Esophagus muscularis mucosa (tissue), 4 donors: ENCODE data around the gene CCNY. TPM values are rescaled to one million over a fixed set of nuclear protein-coding genes. Genes with fewer than 3 reads are reported as not detected.
"Not testable (repeated sequence)": the region's sequence is repeated elsewhere in the genome, so short reads cannot be mapped to it uniquely, and the experiment has no call there.

Source experiments
- DNase-seq: peaks from one replicate; pipeline ENCODE4 v3.0.0-alpha.2; 2017; ENCODE audit errors: extremely low spot score
- H3K27ac ChIP-seq, 4 donors: fragments of 200-600 bp; sonication (generic); replicated peaks in 1 of 4; 1 replicate in 3 of 4; 2 replicates in 1 of 4; pipeline ENCODE4 v1.5.1; 2016 to 2019; ENCODE audit warnings: mild to moderate bottlenecking in 1 of 4
- H3K27me3 ChIP-seq, 4 donors: fragments of 200-600 bp; sonication (generic); one replicate each; pipeline versions ENCODE4 v1.5.1 to v1.6.0; 2016 to 2019
- H3K36me3 ChIP-seq, 4 donors: fragments of 200-600 bp; sonication (generic); one replicate each; pipeline ENCODE4 v1.5.1; 2016 to 2019
- H3K4me1 ChIP-seq, 4 donors: fragments of 200-600 bp; sonication (generic); one replicate each; pipeline ENCODE4 v1.5.1; 2016 to 2019
- H3K4me3 ChIP-seq, 4 donors: fragments of 200-600 bp; sonication (generic); 1 replicate in 2 of 4; 2 replicates in 2 of 4; pipeline ENCODE4 v1.5.1; 2016 to 2019; ENCODE audit warnings: mild to moderate bottlenecking in 4 of 4, moderate library complexity in 1 of 4
- H3K9me3 ChIP-seq, 4 donors: fragments of 200-600 bp; sonication (generic); 1 replicate in 3 of 4; 2 replicates in 1 of 4; pipeline ENCODE4 v1.5.1; 2016 to 2019
- EP300 ChIP-seq: sonication (generic); formaldehyde crosslinking; IDR thresholded peaks from one replicate; pipeline ENCODE4 v1.6.1; 2017; ENCODE audit warnings: antibody characterized with exemption
- POLR2A ChIP-seq: fragments of 450-650 bp; IDR thresholded peaks from one replicate; pipeline ENCODE4 v1.6.1; 2017; ENCODE audit warnings: antibody characterized with exemption, moderate library complexity, mild to moderate bottlenecking, low read depth
- POLR2AphosphoS5 ChIP-seq, 2 donors: sonication (generic); formaldehyde crosslinking; IDR thresholded peaks; one replicate each; pipeline ENCODE4 v1.6.1; 2017; ENCODE audit warnings: antibody characterized with exemption in 2 of 2
- WGBS: methylation state at CpG from one replicate; pipeline ENCODE4 v1.1.5; 2018; 5-methylcytosine and 5-hydroxymethylcytosine counted together
- intact Hi-C: fragments of 100-400 bp; cut with DNase I; formaldehyde crosslinking; loops from one replicate; pipeline ENCODE4 v1.15.1; 2023
- total RNA-seq, 4 donors: library from RNA; depleted of rRNA; stranded (reverse); fragments of >200 nt; gene quantifications; one replicate each; pipeline versions ENCODE4 v1.1.0 to v1.2.1, GENCODE V29; 2016
- TF ChIP-seq, protein P1 (sequence below), 3 experiments: fragments of 200-600 bp in 2 of 3; fragments of 450-650 bp in 1 of 3; sonication (generic) in 2 of 3; IDR thresholded peaks; one replicate each; pipeline ENCODE4 v1.5.1; 2017 to 2019; ENCODE audit warnings: antibody characterized with exemption in 3 of 3, mild to moderate bottlenecking in 2 of 3, moderate library complexity in 1 of 3

The CCNY gene
- total RNA-seq, 4 donors from 2014 or later: 36.6 to 53.5 (median 47.0) TPM

DNA sequence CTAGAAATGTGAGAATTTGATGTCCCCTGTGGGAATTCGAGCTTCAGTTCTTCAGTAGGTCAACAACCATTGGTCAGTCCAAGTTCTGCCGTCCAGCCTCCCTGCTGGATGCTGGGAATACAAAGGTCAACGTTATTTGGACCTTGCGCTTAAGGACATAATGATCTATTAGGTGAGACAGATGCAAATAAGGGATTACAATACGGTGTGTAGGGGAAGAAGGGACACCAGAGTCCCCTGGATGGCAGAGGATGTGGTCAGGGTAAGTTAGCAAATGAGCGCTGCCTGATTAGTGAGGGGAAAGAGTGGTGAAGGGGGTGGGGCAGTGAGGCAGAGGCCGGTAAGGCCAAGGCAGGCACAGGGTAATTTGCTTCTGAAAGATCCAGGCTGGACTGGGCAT lies 16.2 kb downstream of the CCNY start:
- WGBS: 82% methylated on average over 7 of the region's 7 CpGs
- Histone ChIP-seq H3K36me3 (no peaks in the 10 kb centered on the region), H3K27ac (no peak overlapping the region)

DNA sequence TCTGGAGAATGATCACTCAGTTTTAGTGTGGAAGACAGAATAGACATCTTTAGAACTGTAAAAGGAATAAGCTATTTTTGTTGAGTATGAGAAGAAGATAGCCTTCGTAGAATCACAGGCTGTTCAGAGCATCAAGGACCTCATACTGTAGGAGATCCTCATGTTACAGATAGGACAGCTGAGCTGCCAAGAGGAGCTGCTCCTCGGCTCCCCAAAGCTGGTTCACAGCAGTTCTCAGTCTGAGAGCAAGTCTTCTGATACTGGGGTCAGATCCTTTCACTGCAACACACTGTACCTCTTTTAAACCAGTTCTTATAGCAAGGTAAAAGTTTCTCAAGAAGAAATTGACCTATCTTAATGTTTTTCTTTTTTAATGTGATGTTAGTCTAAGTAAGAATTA lies 17.1 kb downstream of the CCNY start:
- intact Hi-C loops: no loop called here
- Histone ChIP-seq H3K4me1 (peaks cover 64 to 93% (median 80%) of the 10 kb centered on the region in 4 donors), H3K4me3 (no peak overlapping the region), H3K27me3 (no peaks in the 10 kb centered on the region), H3K9me3 (no peaks in the 10 kb centered on the region), H3K36me3 (no peaks in the 10 kb centered on the region), H3K27ac (no peak overlapping the region)
- no peak for DNase-seq
- no peak for TF ChIP-seq POLR2AphosphoS5 (IDR thresholded peaks at IDR 0.05)
- TF ChIP-seq EP300: no peak
- TF ChIP-seq, protein P1, sequence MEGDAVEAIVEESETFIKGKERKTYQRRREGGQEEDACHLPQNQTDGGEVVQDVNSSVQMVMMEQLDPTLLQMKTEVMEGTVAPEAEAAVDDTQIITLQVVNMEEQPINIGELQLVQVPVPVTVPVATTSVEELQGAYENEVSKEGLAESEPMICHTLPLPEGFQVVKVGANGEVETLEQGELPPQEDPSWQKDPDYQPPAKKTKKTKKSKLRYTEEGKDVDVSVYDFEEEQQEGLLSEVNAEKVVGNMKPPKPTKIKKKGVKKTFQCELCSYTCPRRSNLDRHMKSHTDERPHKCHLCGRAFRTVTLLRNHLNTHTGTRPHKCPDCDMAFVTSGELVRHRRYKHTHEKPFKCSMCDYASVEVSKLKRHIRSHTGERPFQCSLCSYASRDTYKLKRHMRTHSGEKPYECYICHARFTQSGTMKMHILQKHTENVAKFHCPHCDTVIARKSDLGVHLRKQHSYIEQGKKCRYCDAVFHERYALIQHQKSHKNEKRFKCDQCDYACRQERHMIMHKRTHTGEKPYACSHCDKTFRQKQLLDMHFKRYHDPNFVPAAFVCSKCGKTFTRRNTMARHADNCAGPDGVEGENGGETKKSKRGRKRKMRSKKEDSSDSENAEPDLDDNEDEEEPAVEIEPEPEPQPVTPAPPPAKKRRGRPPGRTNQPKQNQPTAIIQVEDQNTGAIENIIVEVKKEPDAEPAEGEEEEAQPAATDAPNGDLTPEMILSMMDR (IDR thresholded peaks at IDR 0.05): no peak
- no peak for TF ChIP-seq POLR2A
- WGBS: 85% methylated on average over 2 of the region's 2 CpGs

More for the DNA sequence above, 16.2 kb downstream of the CCNY start:
- H3K27me3 ChIP-seq: no peaks in the 10 kb centered on the region
- H3K4me3 ChIP-seq: no peak overlapping the region
- peaks cover 64 to 92% (median 85%) of the 10 kb centered on the region in 4 donors for H3K4me1 ChIP-seq
- intact Hi-C loops: no loop called here
- TF ChIP-seq EP300: no peak
- TF ChIP-seq POLR2A: no peak
- TF ChIP-seq, protein P1 (IDR thresholded peaks at IDR 0.05): no peak
- no peak for TF ChIP-seq POLR2AphosphoS5 (IDR thresholded peaks at IDR 0.05)
- no peaks in the 10 kb centered on the region for H3K9me3 ChIP-seq
- no peak for DNase-seq

GRCh38 chr10:35353805-35354204 lies 17.5 kb downstream of the CCNY start:
- no peaks in the 10 kb centered on the region for H3K36me3 ChIP-seq
- no peak for DNase-seq
- 57% methylated on average over 1 of the region's 1 CpG for WGBS
- intact Hi-C loops: no loop called here
- no peak overlapping the region for H3K27ac ChIP-seq
- TF ChIP-seq EP300: no peak
- H3K9me3 ChIP-seq: no peaks in the 10 kb centered on the region
- H3K4me1 ChIP-seq: peaks cover 63 to 93% (median 81%) of the 10 kb centered on the region in 4 donors
- no peaks in the 10 kb centered on the region for H3K27me3 ChIP-seq
- H3K4me3 ChIP-seq: no peak overlapping the region

DNA sequence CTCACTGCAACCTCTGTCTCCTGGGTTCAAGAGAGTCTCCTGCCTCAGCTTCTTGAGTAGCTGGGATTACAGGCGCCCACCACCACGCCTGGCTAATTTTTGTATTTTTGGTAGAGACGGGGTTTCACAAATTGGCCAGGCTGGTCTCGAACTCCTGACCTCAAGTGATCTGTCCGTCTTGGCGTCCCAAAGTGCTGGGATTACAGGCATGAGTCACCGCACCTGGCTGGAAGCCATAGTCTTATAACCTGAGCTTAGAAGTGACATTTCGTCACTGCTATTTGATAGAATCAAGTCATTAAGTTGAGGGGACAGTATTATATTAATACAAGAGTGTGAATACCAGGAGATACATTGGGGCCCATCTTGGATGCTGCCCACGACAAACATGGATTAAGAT lies 17.9 kb downstream of the CCNY start:
- H3K4me3 ChIP-seq, H3K27ac ChIP-seq, H3K27me3 ChIP-seq, intact Hi-C loops, DNase-seq, H3K36me3 ChIP-seq, H3K9me3 ChIP-seq: not testable (repeated sequence)
- peaks cover 58 to 93% (median 81%) of the 10 kb centered on the region in 4 donors for H3K4me1 ChIP-seq
- WGBS: 89% methylated on average over 9 of the region's 9 CpGs

GRCh38 chr10:35355971-35356724 lies 19.8 kb downstream of the CCNY start:
- intact Hi-C loops: no loop called here
- no peak for DNase-seq
- H3K4me3 ChIP-seq: no peak overlapping the region
- H3K36me3 ChIP-seq: no peaks in the 10 kb centered on the region
- H3K9me3 ChIP-seq: no peaks in the 10 kb centered on the region
- H3K27me3 ChIP-seq: no peaks in the 10 kb centered on the region
- TF ChIP-seq EP300: no peak
- no peak for TF ChIP-seq POLR2A
- TF ChIP-seq POLR2AphosphoS5 (IDR thresholded peaks at IDR 0.05): no peak
- TF ChIP-seq, protein P1 (IDR thresholded peaks at IDR 0.05): no peak
- peaks cover 44 to 74% (median 68%) of the 10 kb centered on the region in 4 donors for H3K4me1 ChIP-seq
- H3K27ac ChIP-seq: no peak overlapping the region
- WGBS: 85% methylated on average over 8 of the region's 9 CpGs

- 59% methylated on average over 2 of the region's 2 CpGs for WGBS
- H3K27ac ChIP-seq: no peak overlapping the region
- H3K9me3 ChIP-seq: no peaks in the 10 kb centered on the region
Measured at GRCh38 chr10:35356725-35357092, 20.4 kb downstream of the CCNY start.

More at GRCh38 chr10:35356725-35357092, 20.4 kb downstream of the CCNY start:
- TF ChIP-seq, protein P1 (IDR thresholded peaks at IDR 0.05): no peak
- TF ChIP-seq EP300 (no peak), POLR2AphosphoS5 (IDR thresholded peaks at IDR 0.05) (no peak), POLR2A (no peak)
- Histone ChIP-seq H3K27me3 (no peaks in the 10 kb centered on the region), H3K36me3 (no peaks in the 10 kb centered on the region), H3K4me3 (no peak overlapping the region), H3K4me1 (peaks cover 39 to 68% (median 62%) of the 10 kb centered on the region in 4 donors)
- no peak for DNase-seq
- intact Hi-C loops: no loop called here
